ENCODE measurements around the gene NBDY. TPM values are rescaled to one million over a fixed set of nuclear protein-coding genes. Genes with fewer than 3 reads are reported as not detected.

Gene NBDY
- polyA plus RNA-seq, 2 of the 4 experiments (the other 2 are of a cell fraction) = 48.0 to 64.8 TPM

GRCh38 chrX:56764975-56765791 is 36.1 kb downstream of the NBDY start:
- FAIRE-seq = no peak
- Histone ChIP-seq H3K4me1 (0 out of 3 replicates have a peak, but pooled peaks cover 8% of the 10 kb centered on the region), H3K4me2 (no peak overlapping the region), H3K4me3 (no peak overlapping the region), H3K9me3 (no peaks in the 10 kb centered on the region), H3K27ac (peak overlapping the region in 1 of 2 experiments; percentile 60; a peak in 1 of 6 replicates)
- ChIA-PET POLR2A (interaction anchor here (0.6 kb wide), 1 partner anchor 1134 kb away, joined by 3 read pairs; no protein-coding TSS in a partner anchor), CTCF (interaction anchor here (0.7 to 5.5 kb wide), 2 partner anchors 162 to 213 kb away, joined by 5 to 28 read pairs; no protein-coding TSS in a partner anchor)
- no peak for DNase-seq (ENCODE audit: low read depth in 1 of 2, low spot score in 1 of 2)
- TF ChIP-seq TFCP2L1 (CRISPR knock-in tag; IDR thresholded peaks at IDR 0.05) (no peak), HEYL (CRISPR knock-in tag; IDR thresholded peaks at IDR 0.05) (no peak), EP300 (IDR thresholded peaks at IDR 0.05) (no peak), ZC3H11A (IDR thresholded peaks at IDR 0.05) (no peak), REST (IDR thresholded peaks at IDR 0.05) (no peak), KDM5A (IDR thresholded peaks at IDR 0.05) (no peak), CBX8 (IDR thresholded peaks at IDR 0.05) (no peak), USF2 (IDR thresholded peaks at IDR 0.05) (no peak), ZFP36 (IDR thresholded peaks at IDR 0.05; ENCODE audit: borderline replicate concordance, partially characterized antibody) (no peak), PHF8 (IDR thresholded peaks at IDR 0.05; ENCODE audit: borderline replicate concordance, low read depth) (no peak), RNF2 (IDR thresholded peaks at IDR 0.05; ENCODE audit: borderline replicate concordance, low read depth) (no peak)
- no peak for ATAC-seq
- 93% methylated on average over 15 of the region's 15 CpGs for WGBS (ENCODE audit: missing lambda C conversion rate)

- CTCF ChIA-PET = interaction anchor here (5.5 kb wide), 1 partner anchor 212 kb away, joined by 28 read pairs; no protein-coding TSS in a partner anchor
- H3K4me2 ChIP-seq = no peak overlapping the region
- TF ChIP-seq SREBF2 (IDR thresholded peaks at IDR 0.05) (no peak), RCOR1 (IDR thresholded peaks at IDR 0.05; ENCODE audit: low read depth, low read length) (no peak), SMC3 (IDR thresholded peaks at IDR 0.05) (no peak), ZC3H11A (IDR thresholded peaks at IDR 0.05) (no peak), CBX8 (IDR thresholded peaks at IDR 0.05) (no peak), REST (IDR thresholded peaks at IDR 0.05) (no peak), NFE2L2 (conservative IDR thresholded peaks at IDR 0.05; ENCODE audit: low read length) (no peak), CBX2 (IDR thresholded peaks at IDR 0.05; ENCODE audit: borderline replicate concordance, low read depth) (no peak), HEYL (CRISPR knock-in tag; IDR thresholded peaks at IDR 0.05) (no peak), ATOH8 (CRISPR knock-in tag; IDR thresholded peaks at IDR 0.05; ENCODE audit: low read depth) (no peak), RAD21 (conservative IDR thresholded peaks at IDR 0.05 in 1 of 2, IDR thresholded peaks at IDR 0.05 in 1 of 2) (no peak), NR3C1 (IDR thresholded peaks at IDR 0.05) (no peak), POLR2AphosphoS2 (conservative IDR thresholded peaks at IDR 0.05; ENCODE audit: low read length) (no peak), HES2 (IDR thresholded peaks at IDR 0.05) (no peak), KDM5A (IDR thresholded peaks at IDR 0.05) (no peak), TFCP2L1 (CRISPR knock-in tag; IDR thresholded peaks at IDR 0.05) (no peak)
- no peak overlapping the region for H3K4me3 ChIP-seq
- H3K9me3 ChIP-seq = no peaks in the 10 kb centered on the region
- POLR2A ChIA-PET = no interaction called here
- 85% methylated on average over 8 of the region's 8 CpGs for WGBS (ENCODE audit: missing lambda C conversion rate)
- no peak overlapping the region for H3K27ac ChIP-seq
- FAIRE-seq (no peak), DNase-seq (ENCODE audit: low read depth in 1 of 2, low spot score in 1 of 2) (no peak), ATAC-seq (no peak)
- 0 out of 3 replicates have a peak, but pooled peaks cover 8% of the 10 kb centered on the region for H3K4me1 ChIP-seq
Observed at GRCh38 chrX:56765811-56766553, 36.9 kb downstream of the NBDY start.
